ENCODE results near the gene DOCK8. TPM values are rescaled to one million over a fixed set of nuclear protein-coding genes. Genes with fewer than 3 reads are reported as not detected.

DOCK8 gene
- total RNA-seq, 1 donor = 0.18 TPM

GRCh38 chr9:389758-390157, 175.1 kb downstream of the DOCK8 start:
- TF ChIP-seq CTCF (IDR thresholded peaks at IDR 0.05; ENCODE audit: insufficient read depth, low read length) = no peak
- H3K4me3 ChIP-seq (ENCODE audit: low read depth, low read length) = no peak overlapping the region
- no peak for DNase-seq (ENCODE audit: low read depth)

GRCh38 chr9:392077-392804, 177.6 kb downstream of the DOCK8 start:
- no peak for DNase-seq (ENCODE audit: low read depth)
- no peak overlapping the region for H3K4me3 ChIP-seq (ENCODE audit: low read depth, low read length)
- no peak for TF ChIP-seq CTCF (IDR thresholded peaks at IDR 0.05; ENCODE audit: insufficient read depth, low read length)

- TF ChIP-seq CTCF (IDR thresholded peaks at IDR 0.05; ENCODE audit: insufficient read depth, low read length) = no peak
- H3K4me3 ChIP-seq (ENCODE audit: low read depth, low read length) = no peak overlapping the region
These were observed 179.8 kb downstream of the DOCK8 start for GRCh38 chr9:394347-395052.

GRCh38 chr9:396396-396795, 181.7 kb downstream of the DOCK8 start:
- no peak overlapping the region for H3K4me3 ChIP-seq (ENCODE audit: low read depth, low read length)
- no peak for DNase-seq (ENCODE audit: low read depth)
- no peak for TF ChIP-seq CTCF (IDR thresholded peaks at IDR 0.05; ENCODE audit: insufficient read depth, low read length)

More at GRCh38 chr9:394347-395052, 179.8 kb downstream of the DOCK8 start:
- DNase-seq (ENCODE audit: low read depth) = no peak

GRCh38 chr9:398085-398484, 183.4 kb downstream of the DOCK8 start:
- DNase-seq (ENCODE audit: low read depth) = no peak
- H3K4me3 ChIP-seq (ENCODE audit: low read depth, low read length) = no peak overlapping the region
- TF ChIP-seq CTCF (IDR thresholded peaks at IDR 0.05; ENCODE audit: insufficient read depth, low read length) = no peak

- no peak for TF ChIP-seq CTCF (IDR thresholded peaks at IDR 0.05; ENCODE audit: insufficient read depth, low read length)
- DNase-seq (ENCODE audit: low read depth) = no peak
- H3K4me3 ChIP-seq (ENCODE audit: low read depth, low read length) = no peak overlapping the region
These were observed 186.6 kb downstream of the DOCK8 start for GRCh38 chr9:401223-401622.

Data from fibroblast of the aortic adventitia (primary cell).